Pancreas (tissue), 10 donors: ENCODE data around the gene TM4SF1. TPM values are rescaled to one million over a fixed set of nuclear protein-coding genes. Genes with fewer than 3 reads are reported as not detected.

Experiments
- ATAC-seq, 4 donors: fragments of 200-7000 bp; cut with Tn5 transposase; one replicate each; pipeline versions ENCODE4 v1.8.0 to v1.9.1; 2020; ENCODE audit warnings: mild to moderate bottlenecking in 4 of 4, moderate library complexity in 4 of 4
- DNase-seq, 6 donors: peaks; one replicate each; pipeline ENCODE4 v3.0.0-alpha.2; 2020
- FAIRE-seq: peaks from 2 replicates; lab custom pipeline; 2012; peaks lifted over from hg19 to GRCh38; lab: Jason Lieb, UNC
- H3K27ac ChIP-seq, 4 donors: fragments of 200-600 bp; sonication (generic); 1 replicate in 3 of 4; 2 replicates in 1 of 4; pipeline versions ENCODE4 v1.5.0 to v1.8.0; 2020
- H3K27me3 ChIP-seq, 4 donors: fragments of 200-600 bp; one replicate each; pipeline ENCODE4 v1.8.0; 2021
- H3K36me3 ChIP-seq, 3 donors: fragments of 200-600 bp; sonication (generic) in 1 of 3; one replicate each; pipeline versions ENCODE4 v1.5.0 to v1.8.0; 2020 to 2021
- H3K4me1 ChIP-seq, 3 donors: fragments of 200-600 bp; one replicate each; pipeline ENCODE4 v1.8.0; 2021
- H3K4me3 ChIP-seq, 4 donors: fragments of 200-600 bp; sonication (generic) in 2 of 4; one replicate each; pipeline versions ENCODE4 v1.5.0 to v1.8.0; 2020 to 2021
- H3K9me3 ChIP-seq, 4 donors: fragments of 200-600 bp; one replicate each; pipeline ENCODE4 v1.8.0; 2021
- CTCF ChIP-seq, 4 donors: fragments of 200-600 bp; sonication (generic) in 3 of 4; IDR thresholded peaks; one replicate each; pipeline versions ENCODE4 v1.5.0 to v1.8.0; 2021; ENCODE audit warnings: antibody characterized with exemption in 4 of 4
- WGBS, 2 donors: extraction: QIAGEN DNeasy Blood & Tissue Kit; methylation state at CpG; one replicate each; pipeline ENCODE4 v1.1.7; 2013; 5-methylcytosine and 5-hydroxymethylcytosine counted together
- intact Hi-C, 3 donors: fragments of 100-400 bp; cut with DNase I; formaldehyde crosslinking; loops; one replicate each; pipeline versions ENCODE4 v1.11.1 to v1.14.2; 2022
- polyA plus RNA-seq, 2 donors: library from polyadenylated mRNA; stranded (reverse); fragments of 200-250 nt; gene quantifications; one replicate each; pipeline ENCODE4 v1.2.3, GENCODE V29; 2013
- total RNA-seq, 6 donors: library from RNA; stranded (reverse); fragmentation: NEBNext Ultra II Directional in 4 of 6; extraction: Animal tissue kit (Norgen Biotek cat#: 25700) in 4 of 6; gene quantifications; one replicate each; pipeline versions ENCODE4 v1.2.1 to v1.2.4, GENCODE V29; 2021 to 2023
- donor health status: healthy with polysubstance abuse.
- donor health status: DM: no; HTN: no; CAD: no; lungs with moderate emphysema.
- donor health status: DM: no; HTN: no; CAD: no.
- donor health status: control.
- donor health status: control.
- donor health status: Bipolar disorder and iron deficiency.
- donor health status: DM: yes; HTN: yes; CAD: no.
- donor health status: DM: no; HTN: no; CAD: no.
- donor health status: DM: no; HTN: no; CAD: no.
- donor health status: DM: yes; HTN: yes; CAD: no.

The TM4SF1 gene
- total and polyA plus RNA-seq, 8 donors: 53.7 to 226 (median 98.4) TPM

DNA sequence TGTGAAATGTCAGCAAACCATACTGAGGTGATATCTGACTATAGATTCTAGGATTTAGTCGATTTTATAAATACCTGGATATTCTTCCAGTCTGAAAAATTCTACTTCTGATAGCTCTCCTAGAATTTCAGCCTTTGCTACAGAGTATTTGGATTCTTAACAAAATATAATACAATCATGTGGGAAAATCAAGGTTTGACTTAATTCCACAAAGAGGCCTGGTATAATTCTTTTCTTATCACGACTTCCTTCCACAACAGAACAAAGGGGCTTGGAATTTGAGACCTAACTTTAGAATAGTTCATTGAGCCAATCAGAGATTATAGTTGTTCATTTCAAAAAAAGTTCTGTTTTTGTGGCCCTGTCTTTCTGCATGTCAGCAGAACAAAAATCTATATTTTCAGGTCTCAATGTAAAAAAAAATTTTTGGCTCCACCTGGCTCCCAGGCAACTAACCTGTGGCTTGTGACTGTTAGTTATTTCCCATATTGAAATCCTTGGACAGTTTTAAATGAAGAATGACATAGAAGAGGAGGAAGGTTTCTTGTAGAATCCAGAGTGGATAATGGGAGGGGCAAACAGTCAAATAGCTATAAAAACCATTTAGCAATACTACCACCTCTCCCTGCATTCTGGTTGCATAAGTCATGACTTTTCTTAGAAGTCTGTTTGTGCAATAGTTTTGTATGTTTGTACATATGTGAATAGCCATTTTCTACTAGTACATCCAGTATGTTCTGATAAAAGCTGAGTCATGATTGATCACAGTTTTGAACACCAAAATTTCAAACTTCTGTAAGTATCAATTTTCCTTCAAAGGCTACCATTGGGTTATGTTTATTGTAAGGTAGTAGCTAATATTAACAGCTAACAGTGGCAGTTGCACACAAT, 4.0 kb downstream of the TM4SF1 start:
- DNase-seq (no peak), FAIRE-seq (no peak), ATAC-seq (no peak)
- H3K4me1 ChIP-seq: peaks cover 40 to 69% (median 63%) of the 10 kb centered on the region in 3 donors
- TF ChIP-seq CTCF (IDR thresholded peaks at IDR 0.05): no peak
- peaks cover 0 to 32% (median 7%) of the 10 kb centered on the region in 3 donors for H3K36me3 ChIP-seq
- WGBS, 2 donors: 28 to 33% methylated on average over 2 of the region's 2 CpGs
- intact Hi-C loops: no loop called here
- H3K27ac ChIP-seq: peak overlapping the region in 2 of 4 donors; percentile 94 to 97
- H3K9me3 ChIP-seq: no peaks in the 10 kb centered on the region
- H3K4me3 ChIP-seq: peak overlapping the region in 2 of 4 donors; percentile 3 to 49
- H3K27me3 ChIP-seq: no peaks in the 10 kb centered on the region

DNA sequence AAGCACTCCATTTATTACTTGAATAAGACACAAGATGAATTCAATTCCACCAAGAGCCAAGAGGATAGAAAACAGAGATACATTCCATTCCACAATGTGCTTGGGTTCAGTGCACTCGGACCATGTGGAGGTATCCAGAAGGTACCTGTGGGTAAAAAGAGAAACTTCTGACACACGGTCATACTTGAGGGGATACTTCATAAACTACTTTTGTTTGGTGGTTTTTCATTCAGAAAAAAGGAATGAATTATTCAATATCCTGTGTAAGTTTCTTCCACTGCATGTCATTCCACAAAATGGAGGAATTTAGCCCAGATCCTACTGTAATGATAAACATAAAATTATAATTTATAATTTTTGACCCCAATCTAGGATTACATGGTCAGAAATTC, 5.7 kb downstream of the TM4SF1 start:
- intact Hi-C loops: no loop called here
- H3K4me1 ChIP-seq: peaks cover 45 to 80% (median 66%) of the 10 kb centered on the region in 3 donors

DNA sequence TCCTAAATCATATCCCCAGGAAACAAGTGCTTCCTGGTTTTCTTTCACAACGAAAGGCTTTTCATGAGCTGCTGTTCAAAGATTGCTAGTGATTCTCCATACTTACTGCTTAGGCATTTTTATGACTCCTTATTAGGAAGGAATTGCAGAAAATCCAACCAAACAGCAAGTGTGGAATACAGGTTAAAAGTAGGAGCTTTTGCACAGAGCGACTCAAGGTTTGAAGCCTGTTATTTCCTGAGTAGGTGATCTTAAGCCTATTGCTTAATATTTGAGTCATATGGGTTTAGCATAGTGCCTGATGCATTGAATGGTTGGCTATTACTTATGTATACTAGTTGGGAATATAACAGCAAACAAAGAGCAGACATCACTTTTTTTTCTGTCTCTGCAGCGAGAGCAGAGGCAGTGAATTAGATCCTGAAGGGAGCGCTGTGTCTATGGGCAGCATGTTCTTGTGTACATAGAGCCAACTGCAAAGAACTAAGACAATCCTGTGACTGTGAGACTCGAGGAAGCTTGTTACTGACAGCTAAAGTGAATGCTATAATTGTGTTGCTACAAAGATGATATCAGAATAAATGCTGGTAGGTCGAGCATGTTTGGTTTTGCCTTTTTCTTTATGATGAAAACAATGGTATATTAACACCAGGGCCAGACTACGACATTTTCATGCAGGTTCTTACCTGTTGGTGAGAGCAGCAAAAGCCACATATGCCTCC, 6.3 kb downstream of the TM4SF1 start:
- DNase-seq (no peak), ATAC-seq (peak in 1 of 4 donors; percentile 5), FAIRE-seq (no peak)
- Histone ChIP-seq H3K36me3 (peaks cover 0 to 32% (median 7%) of the 10 kb centered on the region in 3 donors), H3K4me1 (peaks cover 45 to 85% (median 67%) of the 10 kb centered on the region in 3 donors), H3K9me3 (no peaks in the 10 kb centered on the region), H3K27me3 (no peaks in the 10 kb centered on the region), H3K4me3 (peak overlapping the region in 1 of 4 donors; percentile 1), H3K27ac (peak overlapping the region in 2 of 4 donors; percentile 94 to 97)
- intact Hi-C loops: no loop called here
- no peak for TF ChIP-seq CTCF (IDR thresholded peaks at IDR 0.05)
- 60 to 61% methylated on average over 7 of the region's 7 CpGs for WGBS, 2 donors

More for the DNA sequence above, 5.7 kb downstream of the TM4SF1 start:
- Histone ChIP-seq H3K36me3 (peaks cover 0 to 32% (median 7%) of the 10 kb centered on the region in 3 donors), H3K4me3 (peak overlapping the region in 1 of 4 donors; percentile 1), H3K27ac (peak overlapping the region in 2 of 4 donors; percentile 94 to 97), H3K27me3 (no peaks in the 10 kb centered on the region), H3K9me3 (no peaks in the 10 kb centered on the region)
- ATAC-seq (no peak), DNase-seq (no peak), FAIRE-seq (no peak)
- no peak for TF ChIP-seq CTCF (IDR thresholded peaks at IDR 0.05)
- WGBS, 2 donors: 76 to 80% methylated on average over 2 of the region's 2 CpGs

DNA sequence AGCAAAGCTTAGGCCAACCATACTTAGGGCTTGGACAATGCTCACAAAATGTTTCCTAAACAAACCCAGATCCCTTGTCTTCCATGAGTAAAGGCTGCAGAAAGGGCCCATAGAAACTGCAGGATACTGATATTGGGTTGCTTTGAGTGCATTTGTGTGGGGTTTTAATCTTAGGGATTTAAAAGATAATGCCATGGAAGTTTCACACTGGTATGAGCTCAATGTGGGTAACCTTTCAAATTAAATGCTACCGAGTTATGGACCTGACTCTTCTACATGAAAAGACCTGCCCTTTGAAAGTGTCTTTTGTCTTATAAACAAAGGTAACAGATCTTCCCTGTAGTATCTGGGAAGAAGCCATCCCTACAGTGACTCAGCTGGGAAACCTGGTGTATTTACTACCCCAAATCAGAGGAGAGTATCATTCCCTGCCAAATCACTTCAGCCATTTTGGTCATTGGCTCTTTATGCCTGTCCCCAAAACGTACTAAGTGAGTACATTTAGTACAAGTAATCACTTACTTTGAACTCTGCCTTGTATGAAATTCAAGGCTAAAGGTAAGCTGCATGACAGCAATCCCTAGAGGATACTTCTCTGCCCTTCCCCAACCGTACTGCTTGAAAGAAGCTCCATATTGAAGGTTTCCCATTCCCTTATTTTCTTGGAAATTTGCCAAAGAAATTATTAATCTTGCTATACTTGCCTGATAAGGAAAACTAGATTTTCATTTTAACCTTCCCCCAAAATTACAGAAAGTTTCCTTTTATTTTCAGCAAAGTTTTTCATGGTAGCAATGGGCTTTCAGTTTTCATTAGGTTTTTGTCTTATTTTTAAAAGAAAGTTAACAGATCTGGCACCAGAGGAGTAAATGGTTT, 7.2 kb downstream of the TM4SF1 start:
- intact Hi-C loops: no loop called here
- 31 to 34% methylated on average over 3 of the region's 3 CpGs for WGBS, 2 donors
- DNase-seq: no peak
- no peak overlapping the region for H3K4me3 ChIP-seq
- H3K4me1 ChIP-seq: peaks cover 42 to 85% (median 67%) of the 10 kb centered on the region in 3 donors
- peak in 2 of 4 donors; percentile 7 to 21 for ATAC-seq
- TF ChIP-seq CTCF (IDR thresholded peaks at IDR 0.05): no peak
- peak; percentile 34 for FAIRE-seq
- H3K27ac ChIP-seq: peak overlapping the region in 2 of 4 donors; percentile 94 to 97
- peaks cover 0 to 26% (median 7%) of the 10 kb centered on the region in 3 donors for H3K36me3 ChIP-seq
- H3K9me3 ChIP-seq: no peaks in the 10 kb centered on the region
- no peaks in the 10 kb centered on the region for H3K27me3 ChIP-seq
